WTC11 (cell line): ENCODE measurements around the gene TIFAB. TPM values are rescaled to one million over a fixed set of nuclear protein-coding genes. Genes with fewer than 3 reads are reported as not detected.

Experiments
- ATAC-seq: fragments of 200-7000 bp; cut with Tn5 transposase; 2 replicates; pipeline ENCODE4 v1.10.0; 2021; ENCODE audit warnings: mild to moderate bottlenecking, moderate library complexity
- CTCF ChIA-PET: fragments of 300-600 bp; sonication (Branson Sonifier 250); formaldehyde crosslinking; loops from one replicate; lab custom pipeline; 2021; ENCODE audit warnings: antibody characterized with exemption; lab: Charles Lee
- POLR2A ChIA-PET: fragments of 350-600 bp; sonication (Branson Sonifier 250); formaldehyde crosslinking; loops from one replicate; lab custom pipeline; 2021; ENCODE audit warnings: antibody characterized with exemption; lab: Charles Lee
- DNase-seq: peaks from one replicate; pipeline ENCODE4 v3.0.0; 2021; ENCODE audit warnings: low spot score
- H3K27ac Mint-ChIP-seq: 2 replicates; pipeline ENCODE4 v1.8.0; 2021; ENCODE audit warnings: mixed read lengths
- H3K27me3 Mint-ChIP-seq: 2 replicates; pipeline ENCODE4 v1.8.0; 2021; ENCODE audit warnings: low read depth, mild to moderate bottlenecking, moderate library complexity, mixed read lengths
- H3K36me3 Mint-ChIP-seq: 2 replicates; pipeline ENCODE4 v1.8.0; 2021; ENCODE audit warnings: mixed read lengths
- H3K4me1 Mint-ChIP-seq: 2 replicates; pipeline ENCODE4 v1.8.0; 2022; ENCODE audit warnings: mixed read lengths
- H3K4me3 Mint-ChIP-seq: 2 replicates; pipeline ENCODE4 v1.8.0; 2021; ENCODE audit warnings: mild to moderate bottlenecking, moderate library complexity, mixed read lengths
- H3K9me3 Mint-ChIP-seq: 2 replicates; pipeline ENCODE4 v1.8.0; 2021; ENCODE audit warnings: mixed read lengths
- ARID4B ChIP-seq: sonication (generic); formaldehyde crosslinking; IDR thresholded peaks from 2 replicates; pipeline ENCODE4 v1.8.0; 2023; ENCODE audit warnings: missing genetic modification reagents, mild to moderate bottlenecking, borderline replicate concordance
- GABPB1 ChIP-seq: sonication (generic); formaldehyde crosslinking; IDR thresholded peaks from 2 replicates; pipeline ENCODE4 v1.8.1; 2023; ENCODE audit warnings: mild to moderate bottlenecking, missing genetic modification reagents
- JAZF1 ChIP-seq: fragments of 250-450 bp; sonication (Bioruptor Pico); IDR thresholded peaks from 2 replicates; pipeline ENCODE4 v1.9.0; 2021; ENCODE audit warnings: moderate library complexity, mild to moderate bottlenecking, inconsistent platforms
- SOX15 ChIP-seq: fragments of 250-450 bp; sonication (Bioruptor Pico); IDR thresholded peaks from 2 replicates; pipeline ENCODE4 v1.9.0; 2021; ENCODE audit warnings: mild to moderate bottlenecking
- TEAD4 ChIP-seq: sonication (generic); formaldehyde crosslinking; IDR thresholded peaks from 2 replicates; pipeline ENCODE4 v1.8.0; 2022; ENCODE audit warnings: mild to moderate bottlenecking, missing genetic modification reagents
- USF1 ChIP-seq: sonication (generic); formaldehyde crosslinking; IDR thresholded peaks from 2 replicates; pipeline ENCODE4 v1.8.0; 2022; ENCODE audit warnings: mild to moderate bottlenecking, missing genetic modification reagents
- ZNF219 ChIP-seq: sonication (generic); formaldehyde crosslinking; IDR thresholded peaks from 2 replicates; pipeline ENCODE4 v1.8.0; 2023; ENCODE audit warnings: missing genetic modification reagents, mild to moderate bottlenecking, borderline replicate concordance
- ZSCAN18 ChIP-seq: fragments of 250-450 bp; sonication (Bioruptor Pico); IDR thresholded peaks from 2 replicates; pipeline ENCODE4 v2.1.2; 2022; ENCODE audit warnings: mild to moderate bottlenecking, moderate library complexity
- total RNA-seq: library from RNA; stranded (reverse); gene quantifications from 3 replicates; pipeline ENCODE4 v1.2.3, GENCODE V29; 2021
- TF ChIP-seq, protein P1 (sequence below): fragments of 200-600 bp; IDR thresholded peaks from 2 replicates; pipeline ENCODE4 v1.8.0; 2022; ENCODE audit warnings: antibody characterized with exemption

TIFAB gene
- total RNA-seq, 1 experiment from 2014 or later: not detected

DNA sequence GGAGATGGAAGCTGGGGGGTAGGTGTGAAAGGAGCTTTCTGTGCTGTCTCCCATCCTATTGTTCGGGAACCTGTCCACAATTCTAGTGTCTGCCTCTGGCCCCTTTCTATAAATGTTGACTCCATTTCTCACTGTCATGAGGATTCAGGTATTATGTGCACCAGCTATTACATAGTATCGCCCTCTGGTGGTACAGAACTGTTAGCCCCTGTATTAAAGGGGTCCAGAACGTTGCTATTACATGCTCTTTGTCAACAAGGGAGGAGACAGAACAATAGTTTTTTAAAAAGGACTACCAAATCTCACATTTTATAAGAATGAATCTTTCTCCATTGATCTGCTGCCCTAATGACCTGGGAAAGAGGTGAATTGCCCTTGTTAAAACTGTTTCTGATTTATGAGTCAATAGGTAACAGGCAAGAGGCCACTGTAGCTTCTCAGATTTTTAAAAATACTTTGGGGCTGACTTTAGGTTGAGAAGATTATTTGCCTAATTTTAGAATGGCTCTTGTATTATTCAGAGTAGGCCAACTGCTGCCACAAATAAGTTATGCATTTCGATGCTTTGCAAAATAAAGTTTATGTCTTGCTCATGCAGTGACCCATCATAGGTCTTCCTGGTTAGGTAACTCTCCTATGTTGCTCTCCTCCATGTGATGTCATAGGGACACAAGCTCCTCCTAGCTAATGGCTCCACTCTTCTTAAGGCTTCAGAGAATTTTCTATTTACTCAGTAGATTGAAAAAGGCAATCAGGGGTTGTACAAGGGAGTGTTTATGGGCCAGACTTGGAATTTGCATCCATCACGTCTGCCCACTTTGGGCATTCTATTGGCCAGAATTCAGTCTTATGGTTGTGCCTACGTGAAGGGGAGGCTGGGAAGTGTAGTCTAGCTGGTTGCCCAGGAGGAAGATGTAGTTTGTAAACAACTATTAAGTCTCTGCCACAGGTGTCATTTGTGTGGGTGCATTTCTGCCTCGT is 25.8 kb downstream of the TIFAB start:
- peaks cover 6% of the 10 kb centered on the region for H3K36me3 Mint-ChIP-seq
- TF ChIP-seq USF1 (CRISPR knock-in tag): no peak
- TF ChIP-seq, protein P1, sequence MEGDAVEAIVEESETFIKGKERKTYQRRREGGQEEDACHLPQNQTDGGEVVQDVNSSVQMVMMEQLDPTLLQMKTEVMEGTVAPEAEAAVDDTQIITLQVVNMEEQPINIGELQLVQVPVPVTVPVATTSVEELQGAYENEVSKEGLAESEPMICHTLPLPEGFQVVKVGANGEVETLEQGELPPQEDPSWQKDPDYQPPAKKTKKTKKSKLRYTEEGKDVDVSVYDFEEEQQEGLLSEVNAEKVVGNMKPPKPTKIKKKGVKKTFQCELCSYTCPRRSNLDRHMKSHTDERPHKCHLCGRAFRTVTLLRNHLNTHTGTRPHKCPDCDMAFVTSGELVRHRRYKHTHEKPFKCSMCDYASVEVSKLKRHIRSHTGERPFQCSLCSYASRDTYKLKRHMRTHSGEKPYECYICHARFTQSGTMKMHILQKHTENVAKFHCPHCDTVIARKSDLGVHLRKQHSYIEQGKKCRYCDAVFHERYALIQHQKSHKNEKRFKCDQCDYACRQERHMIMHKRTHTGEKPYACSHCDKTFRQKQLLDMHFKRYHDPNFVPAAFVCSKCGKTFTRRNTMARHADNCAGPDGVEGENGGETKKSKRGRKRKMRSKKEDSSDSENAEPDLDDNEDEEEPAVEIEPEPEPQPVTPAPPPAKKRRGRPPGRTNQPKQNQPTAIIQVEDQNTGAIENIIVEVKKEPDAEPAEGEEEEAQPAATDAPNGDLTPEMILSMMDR: peak; percentile 51
- CTCF ChIA-PET: interaction anchor here (0.5 to 3.8 kb wide), 33 partner anchors 8 to 247 kb away, joined by 3 to 32 read pairs (median 4); partner anchors contain the start of genes CXCL14, DCANP1 and MACROH2A1
- H3K27me3 Mint-ChIP-seq: peaks cover 24% of the 10 kb centered on the region
- DNase-seq (no peak), ATAC-seq (peak; percentile 89)
- POLR2A ChIA-PET: no interaction called here
- H3K4me1 Mint-ChIP-seq: no peaks in the 10 kb centered on the region
- H3K27ac Mint-ChIP-seq: no peak overlapping the region
- H3K9me3 Mint-ChIP-seq: peaks cover 15% of the 10 kb centered on the region
- H3K4me3 Mint-ChIP-seq: no peak overlapping the region

DNA sequence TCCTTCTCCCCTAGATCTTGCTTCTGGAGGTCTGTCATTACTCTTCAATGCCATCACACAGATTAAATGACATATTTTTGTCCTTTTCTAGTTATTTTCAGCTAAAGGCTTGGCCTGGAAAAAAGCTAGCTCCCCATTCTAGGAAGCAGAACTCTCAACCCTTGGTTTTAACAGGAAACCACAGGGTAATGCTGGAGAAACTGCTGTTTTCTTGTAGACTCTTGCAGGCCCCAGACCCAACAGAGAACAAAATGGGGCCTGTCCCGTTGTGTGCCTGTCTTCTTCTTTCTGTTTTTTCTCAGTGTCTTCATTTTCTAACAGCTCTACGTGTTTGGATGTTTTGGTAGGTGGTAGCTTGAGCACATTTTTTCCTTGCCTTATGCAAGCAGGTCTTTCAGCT is 26.5 kb downstream of the TIFAB start:
- POLR2A ChIA-PET: no interaction called here
- ATAC-seq: no peak
- no peak overlapping the region for H3K4me3 Mint-ChIP-seq
- H3K27ac Mint-ChIP-seq: no peak overlapping the region
- no peaks in the 10 kb centered on the region for H3K4me1 Mint-ChIP-seq
- peaks cover 15% of the 10 kb centered on the region for H3K9me3 Mint-ChIP-seq
- TF ChIP-seq JAZF1: no peak
- TF ChIP-seq ARID4B (CRISPR knock-in tag): no peak
- no peak for TF ChIP-seq TEAD4 (CRISPR knock-in tag)
- no peak for TF ChIP-seq ZNF219 (CRISPR knock-in tag)
- no peak for TF ChIP-seq ZSCAN18 (CRISPR knock-in tag)
- TF ChIP-seq, all 79 proteins: peak for 0
- no peak for DNase-seq
- CTCF ChIA-PET: interaction anchor here (0.5 to 3.8 kb wide), 34 partner anchors 9 to 246 kb away, joined by 3 to 32 read pairs (median 4); partner anchors contain the start of genes CXCL14, DCANP1 and MACROH2A1
- H3K36me3 Mint-ChIP-seq: peaks cover 6% of the 10 kb centered on the region
- peaks cover 30% of the 10 kb centered on the region for H3K27me3 Mint-ChIP-seq

DNA sequence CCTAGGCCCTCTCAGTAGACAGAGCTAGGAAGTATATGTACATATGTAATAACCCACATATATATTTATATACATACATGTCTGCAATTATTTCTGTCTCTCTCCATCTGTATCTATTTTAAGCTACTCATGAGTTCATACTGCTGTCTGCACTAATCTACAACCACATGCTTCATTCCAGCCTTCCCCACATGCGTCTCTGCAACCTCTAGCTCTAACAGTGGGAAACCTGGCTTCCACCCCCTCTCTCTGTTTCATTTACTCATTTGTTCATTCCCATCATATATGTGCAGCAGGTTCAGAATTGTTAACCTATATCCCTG is 28.3 kb downstream of the TIFAB start:
- Mint-ChIP-seq H3K4me1 (no peaks in the 10 kb centered on the region), H3K9me3 (peaks cover 8% of the 10 kb centered on the region), H3K4me3 (no peak overlapping the region), H3K27ac (no peak overlapping the region), H3K36me3 (peaks cover 4% of the 10 kb centered on the region), H3K27me3 (peaks cover 44% of the 10 kb centered on the region)
- ATAC-seq (no peak), DNase-seq (no peak)
- no peak for TF ChIP-seq GABPB1
- no peak for TF ChIP-seq SOX15 (CRISPR knock-in tag)
- POLR2A ChIA-PET: no interaction called here
- CTCF ChIA-PET: interaction anchor here (1.1 to 3.8 kb wide), 2 partner anchors 16 to 244 kb away, joined by 3 to 32 read pairs; no protein-coding TSS in a partner anchor
